Stimulated activated CD8-positive, alpha-beta memory T cell treated with anti-CD3 and anti-CD28 coated beads, Interleukin-7, amount 100 ng/mL, for 24 hours (primary cell): ENCODE measurements around the gene RPUSD3.

Experiments
- DNase-seq: peaks from one replicate; pipeline ENCODE4 v3.0.0-alpha.2; 2020; ENCODE audit warnings: low read depth

RPUSD3 gene

GRCh38 chr3:9833078-9833477 lies 10.7 kb downstream of the RPUSD3 start:
- DNase-seq = no peak

GRCh38 chr3:9831253-9831652 lies 12.6 kb downstream of the RPUSD3 start:
- no peak for DNase-seq

DNA sequence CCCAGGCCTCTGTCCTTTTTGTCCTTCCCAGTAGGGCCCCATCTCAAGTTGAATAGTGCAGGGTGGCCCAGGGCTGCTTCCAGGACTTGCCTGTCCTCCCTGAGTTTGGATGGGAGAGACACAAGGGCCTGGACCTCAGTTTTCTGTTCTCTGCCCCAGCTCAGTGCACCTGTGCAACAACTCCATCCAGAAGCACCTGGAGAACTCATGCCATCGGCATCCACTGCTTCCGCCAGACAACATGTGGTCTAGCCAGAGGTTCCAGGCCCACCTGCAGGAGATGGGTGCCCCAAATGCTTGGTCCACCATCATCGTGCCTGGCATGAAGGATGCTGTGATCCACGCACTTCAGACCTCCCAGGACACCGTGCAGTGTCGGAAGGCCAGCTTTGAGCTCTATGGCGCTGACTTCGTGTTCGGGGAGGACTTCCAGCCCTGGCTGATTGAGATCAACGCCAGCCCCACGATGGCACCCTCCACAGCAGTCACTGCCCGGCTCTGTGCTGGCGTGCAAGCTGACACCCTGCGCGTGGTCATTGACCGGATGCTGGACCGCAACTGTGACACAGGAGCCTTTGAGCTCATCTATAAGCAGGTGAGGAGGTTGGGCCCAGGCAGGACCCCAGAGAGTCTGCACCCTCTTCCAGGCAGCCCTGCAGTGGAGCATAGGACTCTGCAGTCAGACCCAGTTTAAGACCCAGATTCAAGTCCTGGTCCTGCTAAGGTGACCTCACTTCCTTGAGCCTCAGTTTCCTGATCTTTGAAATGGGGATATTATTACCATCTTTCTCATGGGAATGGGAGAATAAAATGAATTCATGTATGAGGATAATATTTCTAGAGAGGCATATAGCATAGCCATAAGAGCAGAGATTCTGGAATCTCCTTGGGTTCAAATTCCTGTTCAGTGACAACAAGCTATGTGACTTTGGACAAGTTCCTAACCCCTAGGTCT lies 14.7 kb downstream of the RPUSD3 start:
- DNase-seq = no peak

- DNase-seq = no peak
Measured at GRCh38 chr3:9826815-9827573, 16.8 kb downstream of the RPUSD3 start.

- no peak for DNase-seq
Measured at GRCh38 chr3:9825451-9826040, 18.3 kb downstream of the RPUSD3 start.

GRCh38 chr3:9820946-9821345 lies 22.9 kb downstream of the RPUSD3 start:
- no peak for DNase-seq

- no peak for DNase-seq
Measured at GRCh38 chr3:9820543-9820942, 23.3 kb downstream of the RPUSD3 start.

GRCh38 chr3:9818666-9819335 lies 25.0 kb downstream of the RPUSD3 start:
- DNase-seq = no peak

DNA sequence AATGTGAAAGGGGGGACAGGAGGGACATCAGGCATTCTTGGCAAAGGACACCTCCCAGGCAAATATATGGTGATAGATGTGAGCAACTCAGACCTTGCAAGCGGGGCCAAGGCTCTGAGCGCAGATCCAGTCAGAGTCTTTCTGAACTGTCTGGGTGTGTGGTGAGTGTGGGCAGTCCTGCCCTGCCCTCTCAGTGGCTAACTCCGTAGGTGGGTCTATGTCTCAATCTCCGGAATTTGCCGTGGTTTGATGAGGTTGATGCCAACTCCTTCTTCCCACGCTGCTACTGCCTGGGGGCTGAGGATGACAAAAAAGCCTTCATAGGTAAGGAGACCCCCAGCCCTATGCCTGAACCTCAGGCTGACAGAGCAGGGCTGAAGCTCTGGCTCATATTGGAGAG lies 26.4 kb downstream of the RPUSD3 start:
- no peak for DNase-seq

DNA sequence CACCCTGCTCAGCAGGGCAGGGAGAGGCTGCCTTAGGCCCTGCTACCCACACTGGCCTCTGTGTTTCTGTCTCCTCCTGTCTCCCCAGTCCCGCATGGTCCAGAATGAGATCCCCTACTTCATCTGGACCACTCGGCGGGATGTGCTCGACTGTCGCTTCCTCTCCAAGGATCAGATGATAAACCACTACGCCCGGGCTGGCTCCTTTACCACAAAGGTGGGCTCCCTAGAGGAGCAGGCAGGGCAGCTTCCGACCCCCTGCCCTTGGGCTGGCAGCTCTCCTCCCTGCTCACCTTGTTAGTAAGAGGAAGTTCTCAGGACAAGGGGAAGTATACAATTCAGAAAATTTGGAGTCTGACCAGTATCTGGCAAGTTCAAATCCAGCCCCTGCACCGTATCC lies 27.8 kb downstream of the RPUSD3 start:
- DNase-seq = no peak

- DNase-seq = no peak
Measured at GRCh38 chr3:9812870-9813483, 30.8 kb downstream of the RPUSD3 start.

GRCh38 chr3:9810846-9811245 lies 33.0 kb downstream of the RPUSD3 start:
- DNase-seq = no peak

DNA sequence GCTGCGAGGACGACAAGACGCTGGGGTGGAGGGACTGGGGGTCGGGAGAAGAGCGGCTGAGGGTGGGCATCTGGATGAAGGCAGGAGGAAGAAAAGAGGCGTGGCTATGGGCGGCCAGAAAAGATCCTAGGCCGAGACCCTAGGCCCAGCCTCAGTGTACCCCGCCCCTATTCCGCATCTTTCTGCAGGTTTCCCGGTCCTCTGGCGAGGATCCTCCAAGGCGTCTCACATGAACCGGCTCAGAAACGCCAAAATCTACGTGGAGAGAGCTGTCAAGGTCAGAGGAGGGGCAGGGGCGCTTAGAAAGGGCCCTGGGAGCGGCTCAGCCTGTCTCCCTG lies 33.4 kb downstream of the RPUSD3 start:
- DNase-seq = no peak

DNA sequence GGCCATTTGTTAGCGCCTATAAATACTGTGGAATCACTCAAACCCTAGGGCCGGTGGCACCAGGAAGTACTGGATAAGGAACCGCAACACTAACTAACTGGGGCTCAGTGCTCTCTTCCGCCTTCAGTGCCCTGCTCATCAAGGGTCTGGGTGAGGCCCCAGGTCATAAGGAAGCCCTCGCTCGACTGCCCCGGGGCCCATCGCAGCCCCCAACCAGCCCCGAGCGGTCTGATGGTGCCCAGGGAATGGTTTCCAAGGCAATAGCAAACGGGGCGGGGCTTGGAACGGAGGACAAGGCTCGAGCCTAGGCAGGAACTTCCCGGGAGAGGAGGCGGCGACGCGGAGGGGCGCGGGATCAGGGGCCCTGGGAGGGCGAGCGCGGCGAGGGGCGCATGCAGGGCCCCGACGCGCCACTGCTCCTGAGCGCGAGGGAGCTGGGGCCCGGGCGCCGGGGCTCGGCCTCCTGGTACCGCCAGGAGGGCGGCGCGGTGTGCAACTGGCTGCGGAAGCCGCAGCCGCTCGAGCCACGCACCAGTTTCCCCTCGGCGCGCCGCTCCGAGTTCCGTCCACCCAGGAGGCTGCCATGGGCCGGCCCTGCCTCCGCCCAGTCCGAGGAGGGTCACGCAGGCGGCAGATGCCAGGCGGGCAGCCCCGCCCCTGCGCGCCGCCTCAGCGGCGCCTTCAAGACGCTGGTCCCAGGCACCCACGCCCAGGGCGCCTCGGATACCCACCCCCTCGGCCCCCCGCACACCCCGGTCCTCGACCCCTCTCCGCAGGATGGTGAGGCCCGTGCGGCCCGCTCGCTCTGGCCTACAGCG lies 34.0 kb downstream of the RPUSD3 start, which contains the start of gene TTLL3:
Gene TTLL3 (plus strand): TSS at position 648 of the 818 bp plus-strand sequence. CDS start 400 bp downstream, outside the sequence.
- DNase-seq = no peak

- no peak for DNase-seq
Measured at GRCh38 chr3:9809239-9809614, 34.6 kb downstream of the RPUSD3 start.

DNA sequence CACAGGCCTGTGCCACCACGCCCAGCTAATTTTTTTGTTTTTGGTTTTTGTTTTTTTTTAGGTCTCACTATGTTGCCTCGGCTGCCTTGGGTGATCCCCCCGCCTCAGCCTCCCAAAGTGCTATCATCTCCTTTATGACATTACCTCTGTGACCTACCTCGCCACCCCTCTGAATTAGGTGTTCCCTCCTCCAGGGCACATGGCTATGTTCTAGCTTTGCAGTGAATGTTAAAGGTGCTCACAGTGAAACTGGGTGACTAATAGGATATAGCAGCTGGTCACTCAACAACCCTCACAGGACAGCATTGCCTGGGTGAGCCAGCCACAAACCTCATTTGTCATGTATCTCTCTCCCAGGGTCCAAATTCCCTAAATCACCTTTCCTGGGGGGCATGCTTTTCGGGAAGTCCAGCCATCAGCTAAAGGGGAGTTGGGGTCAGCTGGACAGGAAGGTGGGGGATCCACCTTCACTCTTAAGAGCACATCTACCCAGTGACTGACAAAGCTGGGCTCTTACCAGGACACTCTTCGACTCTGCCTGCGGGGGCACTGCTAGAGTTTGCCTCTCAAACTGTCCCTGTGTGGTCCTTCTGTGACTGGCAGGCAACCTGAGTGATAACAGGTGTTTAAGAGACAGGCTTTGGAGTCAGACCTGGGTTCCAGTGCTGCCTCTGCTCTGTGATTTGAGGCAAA lies 35.3 kb downstream of the RPUSD3 start:
- no peak for DNase-seq

DNA sequence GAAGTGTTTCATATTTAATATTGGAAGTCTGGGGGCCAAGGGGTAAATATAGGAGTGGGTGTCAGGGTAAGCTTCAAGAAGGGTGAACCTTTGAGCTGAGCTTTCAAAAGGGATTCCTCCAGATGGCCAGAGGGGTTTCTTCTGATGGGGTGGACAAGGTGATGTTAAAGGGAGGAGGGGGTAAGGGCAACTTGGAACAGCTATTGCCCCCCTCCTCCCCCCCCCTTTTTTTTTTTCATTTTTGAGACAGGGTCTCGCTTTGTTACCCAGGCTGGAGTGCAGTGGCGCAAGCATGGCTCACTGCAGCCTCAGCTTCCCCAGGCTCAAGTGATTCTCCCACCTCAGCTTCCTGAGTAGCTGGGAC lies 35.8 kb downstream of the RPUSD3 start:
- DNase-seq = no peak

DNA sequence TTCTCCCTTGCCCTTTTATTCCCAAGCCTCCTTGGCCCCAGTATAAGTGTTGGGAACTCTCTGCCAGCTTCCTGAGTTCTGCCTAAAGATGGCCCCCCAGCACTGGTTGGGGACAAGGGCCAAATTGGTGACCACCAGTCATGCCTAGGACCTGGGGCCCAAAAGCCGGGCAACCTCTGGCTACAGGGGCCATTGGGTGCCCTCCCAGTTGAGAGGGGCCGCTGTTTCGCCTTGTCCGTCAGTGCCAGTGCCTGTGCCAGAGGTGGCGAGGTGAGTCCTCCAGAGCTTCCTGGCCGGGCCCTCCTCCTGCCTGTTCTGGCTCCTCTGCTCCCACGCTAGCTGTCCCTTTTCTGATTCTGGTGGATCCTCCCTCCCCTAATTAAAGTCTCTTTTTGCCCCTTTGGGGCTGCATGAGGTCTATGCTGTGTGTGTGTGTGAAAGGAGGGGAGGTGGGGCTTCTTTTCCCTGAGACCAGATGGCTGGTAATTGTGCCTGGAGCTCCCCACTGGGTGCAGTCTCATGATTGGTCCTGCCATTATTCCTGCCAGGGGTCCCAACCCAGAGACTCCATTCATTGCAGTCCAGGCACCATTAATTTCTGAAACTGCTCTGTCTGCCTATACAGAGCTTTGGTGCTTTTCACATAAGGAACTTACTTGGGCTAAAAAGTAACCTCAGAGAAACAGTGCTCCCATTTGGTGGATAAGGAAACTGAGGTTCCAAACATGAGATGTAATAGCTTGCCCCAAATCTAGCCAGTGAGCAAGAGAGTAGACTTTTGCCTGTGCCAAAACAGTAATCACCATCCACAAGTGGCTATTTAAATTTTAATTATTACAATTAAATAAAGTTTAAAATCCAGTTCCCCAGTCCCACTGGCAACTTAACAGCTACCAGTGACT lies 36.9 kb downstream of the RPUSD3 start:
- DNase-seq = no peak

DNA sequence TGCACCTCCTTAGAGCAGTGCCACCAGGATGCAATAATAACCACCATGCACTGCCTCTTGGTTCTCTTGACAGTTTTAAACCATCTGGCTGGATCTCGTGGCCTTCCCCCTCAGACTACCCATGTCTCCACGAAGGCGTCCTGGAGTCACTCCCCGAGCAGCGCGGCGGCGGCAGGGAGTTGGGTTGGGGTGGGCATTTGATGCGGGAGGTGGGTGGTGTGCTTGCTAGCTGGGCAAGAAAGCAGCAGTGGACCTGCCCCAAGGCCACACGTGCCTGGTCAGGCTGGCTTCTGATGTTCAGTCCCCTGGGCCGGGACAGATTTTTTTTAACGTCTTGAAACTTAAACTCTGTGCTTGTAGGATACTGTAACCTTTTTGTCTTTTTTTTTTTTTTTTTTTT lies 37.7 kb downstream of the RPUSD3 start:
- DNase-seq = no peak
